ENCODE data around the gene HYOU1.

Gene HYOU1

GRCh38 chr11:119094816-119095065, 37.7 kb upstream of the HYOU1 start:
- TF ChIP-seq, protein P1, sequence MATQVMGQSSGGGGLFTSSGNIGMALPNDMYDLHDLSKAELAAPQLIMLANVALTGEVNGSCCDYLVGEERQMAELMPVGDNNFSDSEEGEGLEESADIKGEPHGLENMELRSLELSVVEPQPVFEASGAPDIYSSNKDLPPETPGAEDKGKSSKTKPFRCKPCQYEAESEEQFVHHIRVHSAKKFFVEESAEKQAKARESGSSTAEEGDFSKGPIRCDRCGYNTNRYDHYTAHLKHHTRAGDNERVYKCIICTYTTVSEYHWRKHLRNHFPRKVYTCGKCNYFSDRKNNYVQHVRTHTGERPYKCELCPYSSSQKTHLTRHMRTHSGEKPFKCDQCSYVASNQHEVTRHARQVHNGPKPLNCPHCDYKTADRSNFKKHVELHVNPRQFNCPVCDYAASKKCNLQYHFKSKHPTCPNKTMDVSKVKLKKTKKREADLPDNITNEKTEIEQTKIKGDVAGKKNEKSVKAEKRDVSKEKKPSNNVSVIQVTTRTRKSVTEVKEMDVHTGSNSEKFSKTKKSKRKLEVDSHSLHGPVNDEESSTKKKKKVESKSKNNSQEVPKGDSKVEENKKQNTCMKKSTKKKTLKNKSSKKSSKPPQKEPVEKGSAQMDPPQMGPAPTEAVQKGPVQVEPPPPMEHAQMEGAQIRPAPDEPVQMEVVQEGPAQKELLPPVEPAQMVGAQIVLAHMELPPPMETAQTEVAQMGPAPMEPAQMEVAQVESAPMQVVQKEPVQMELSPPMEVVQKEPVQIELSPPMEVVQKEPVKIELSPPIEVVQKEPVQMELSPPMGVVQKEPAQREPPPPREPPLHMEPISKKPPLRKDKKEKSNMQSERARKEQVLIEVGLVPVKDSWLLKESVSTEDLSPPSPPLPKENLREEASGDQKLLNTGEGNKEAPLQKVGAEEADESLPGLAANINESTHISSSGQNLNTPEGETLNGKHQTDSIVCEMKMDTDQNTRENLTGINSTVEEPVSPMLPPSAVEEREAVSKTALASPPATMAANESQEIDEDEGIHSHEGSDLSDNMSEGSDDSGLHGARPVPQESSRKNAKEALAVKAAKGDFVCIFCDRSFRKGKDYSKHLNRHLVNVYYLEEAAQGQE (IDR thresholded peaks at IDR 0.05; ENCODE audit: insufficient read depth in 1 of 2, low read depth in 2 of 2, low read length in 2 of 2) = no peak
- TF ChIP-seq FOXP2 (optimal IDR thresholded peaks at IDR 0.05; ENCODE audit: borderline replicate concordance, extremely low read depth, extremely low read length, insufficient read depth) (no peak), SIN3A (IDR thresholded peaks at IDR 0.05; ENCODE audit: borderline replicate concordance, insufficient read depth, low read length) (no peak), TAF1 (IDR thresholded peaks at IDR 0.05; ENCODE audit: borderline replicate concordance, insufficient read depth, low read length) (no peak), POLR2AphosphoS5 (IDR thresholded peaks at IDR 0.05; ENCODE audit: low read depth, low read length) (no peak)

- TF ChIP-seq SIN3A (IDR thresholded peaks at IDR 0.05; ENCODE audit: borderline replicate concordance, insufficient read depth, low read length) = peak; percentile 32; the same call in 1 of the 2 replicates
- no peak for TF ChIP-seq FOXP2 (optimal IDR thresholded peaks at IDR 0.05; ENCODE audit: borderline replicate concordance, extremely low read depth, extremely low read length, insufficient read depth)
Observed at GRCh38 chr11:119093942-119094815, 37.2 kb upstream of the HYOU1 start.

GRCh38 chr11:119092880-119093842, 36.2 kb upstream of the HYOU1 start:
- TF ChIP-seq SIN3A (IDR thresholded peaks at IDR 0.05; ENCODE audit: borderline replicate concordance, insufficient read depth, low read length) = no peak
- peak; percentile 38 for TF ChIP-seq POLR2AphosphoS5 (IDR thresholded peaks at IDR 0.05; ENCODE audit: low read depth, low read length)

DNA sequence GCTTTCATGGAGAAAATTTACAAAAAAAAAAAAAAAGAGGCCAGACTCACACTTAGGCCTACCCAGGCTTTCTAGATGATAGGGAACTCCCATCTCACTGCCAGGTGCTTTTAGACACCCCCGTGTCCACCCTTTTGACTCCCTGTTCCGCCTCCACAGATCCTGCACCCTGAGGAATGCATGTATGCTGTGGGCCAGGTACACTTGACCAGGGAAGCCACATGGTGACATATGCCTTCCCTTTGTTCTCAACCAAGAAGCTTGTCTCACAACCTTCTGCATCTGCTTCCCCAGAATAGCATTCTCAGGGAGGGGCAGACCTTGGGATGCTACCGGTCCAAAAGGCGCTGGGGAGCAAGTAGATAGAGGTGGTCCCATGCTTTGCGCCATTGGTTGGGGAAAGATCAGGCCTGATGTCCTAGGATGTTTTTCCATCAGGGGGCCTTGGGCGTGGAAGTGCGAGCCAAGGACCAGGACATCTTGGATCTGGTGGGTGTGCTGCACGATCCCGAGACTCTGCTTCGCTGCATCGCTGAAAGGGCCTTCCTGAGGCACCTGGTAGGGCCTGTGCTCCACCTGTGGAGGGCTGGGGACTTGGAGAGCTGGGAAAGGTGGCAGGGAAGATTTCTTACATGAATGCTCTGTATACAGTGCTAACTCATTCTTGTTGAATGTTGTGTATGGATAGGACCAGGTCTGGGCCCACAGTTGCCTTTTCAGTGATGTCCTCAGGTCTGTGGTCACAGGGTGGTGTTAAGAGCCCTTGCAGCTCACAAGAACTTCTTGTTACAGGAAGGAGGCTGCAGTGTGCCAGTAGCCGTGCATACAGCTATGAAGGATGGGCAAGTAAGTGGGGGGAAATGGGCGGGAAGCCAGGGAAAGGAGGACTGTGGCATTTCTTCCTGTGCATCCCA, 35.2 kb upstream of the HYOU1 start:
- TF ChIP-seq POLR2AphosphoS5 (IDR thresholded peaks at IDR 0.05; ENCODE audit: low read depth, low read length) = 0 out of 2 replicates have a peak, but pooled peaks have one; percentile 36
- no peak for TF ChIP-seq TAF1 (IDR thresholded peaks at IDR 0.05; ENCODE audit: borderline replicate concordance, insufficient read depth, low read length)

DNA sequence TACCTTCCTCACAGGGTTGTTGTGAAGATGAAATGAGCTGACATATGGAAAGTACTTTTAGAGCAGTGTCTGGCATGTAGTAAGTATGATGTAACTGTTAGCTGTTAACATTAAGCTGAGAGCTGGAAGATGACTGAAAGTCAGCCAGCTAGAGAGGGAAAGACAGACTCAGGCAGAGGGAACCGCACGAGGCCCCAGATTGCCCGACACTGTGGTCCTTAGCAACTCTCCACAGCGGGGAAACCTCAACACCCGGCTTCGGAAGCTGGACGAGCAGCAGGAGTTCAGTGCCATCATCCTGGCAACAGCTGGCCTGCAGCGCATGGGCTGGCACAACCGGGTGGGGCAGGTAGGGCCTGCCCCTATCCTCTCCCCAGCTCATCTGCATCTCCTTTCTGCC, 34.2 kb upstream of the HYOU1 start:
- no peak for TF ChIP-seq SIN3A (IDR thresholded peaks at IDR 0.05; ENCODE audit: borderline replicate concordance, insufficient read depth, low read length)
- TF ChIP-seq, protein P1 (IDR thresholded peaks at IDR 0.05; ENCODE audit: insufficient read depth in 1 of 2, low read depth in 2 of 2, low read length in 2 of 2) = no peak
- no peak for TF ChIP-seq POLR2AphosphoS5 (IDR thresholded peaks at IDR 0.05; ENCODE audit: low read depth, low read length)
- TF ChIP-seq FOXP2 (optimal IDR thresholded peaks at IDR 0.05; ENCODE audit: borderline replicate concordance, extremely low read depth, extremely low read length, insufficient read depth) = no peak
- TF ChIP-seq TAF1 (IDR thresholded peaks at IDR 0.05; ENCODE audit: borderline replicate concordance, insufficient read depth, low read length) = no peak

DNA sequence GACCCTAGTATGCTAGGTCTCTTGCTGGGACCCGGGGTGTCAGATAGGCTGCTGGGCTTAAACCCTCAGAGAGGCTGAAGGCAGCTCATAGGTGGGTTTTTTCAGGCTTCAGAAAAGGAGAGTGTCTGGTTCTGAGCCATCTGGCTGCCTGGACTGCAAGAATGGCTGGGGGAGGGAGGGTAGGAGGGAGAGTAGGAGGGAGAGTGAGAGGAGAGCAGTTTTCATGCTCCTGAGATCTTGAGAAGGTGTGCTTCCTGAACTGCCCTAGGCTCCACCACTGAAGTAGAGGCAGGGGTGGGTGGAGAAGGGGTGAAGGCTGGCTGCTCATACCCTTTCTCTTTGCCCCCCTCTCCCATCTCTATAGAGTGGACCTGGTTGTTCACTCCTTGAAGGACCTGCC, 32.3 kb upstream of the HYOU1 start:
- TF ChIP-seq, protein P1 (IDR thresholded peaks at IDR 0.05; ENCODE audit: insufficient read depth in 1 of 2, low read depth in 2 of 2, low read length in 2 of 2) = no peak
- no peak for TF ChIP-seq FOXP2 (optimal IDR thresholded peaks at IDR 0.05; ENCODE audit: borderline replicate concordance, extremely low read depth, extremely low read length, insufficient read depth)
- no peak for TF ChIP-seq POLR2AphosphoS5 (IDR thresholded peaks at IDR 0.05; ENCODE audit: low read depth, low read length)
- no peak for TF ChIP-seq TAF1 (IDR thresholded peaks at IDR 0.05; ENCODE audit: borderline replicate concordance, insufficient read depth, low read length)
- TF ChIP-seq SIN3A (IDR thresholded peaks at IDR 0.05; ENCODE audit: borderline replicate concordance, insufficient read depth, low read length) = no peak

All from PFSK-1 (cell line).